Fibroblast of villous mesenchyme (primary cell): ENCODE results near the gene ACCSL. TPM values are rescaled to one million over a fixed set of nuclear protein-coding genes. Genes with fewer than 3 reads are reported as not detected.

Experiments
- DNase-seq: peaks from one replicate; pipeline ENCODE4 v3.0.0-alpha.2; 2010; ENCODE audit warnings: low read depth
- H3K4me3 ChIP-seq: 2 replicates; pipeline ENCODE4 v1.5.1; 2011; ENCODE audit warnings: low read depth, mild to moderate bottlenecking, low read length
- total RNA-seq: library from RNA; depleted of rRNA; stranded (reverse); fragments of >200 nt; gene quantifications from 2 replicates; pipeline ENCODE4 v1.2.3, GENCODE V29; 2012
- TF ChIP-seq, protein P1 (sequence below): IDR thresholded peaks from 2 replicates; pipeline ENCODE4 v1.5.1; 2012; ENCODE audit warnings: low read depth, mild to moderate bottlenecking, low read length; ENCODE audit not compliant: insufficient read depth

Gene ACCSL
- total RNA-seq, 1 donor: under 0.01 TPM

GRCh38 chr11:44097821-44098220, 50.0 kb downstream of the ACCSL start:
- DNase-seq: no peak
- no peak overlapping the region for H3K4me3 ChIP-seq
- TF ChIP-seq, protein P1, sequence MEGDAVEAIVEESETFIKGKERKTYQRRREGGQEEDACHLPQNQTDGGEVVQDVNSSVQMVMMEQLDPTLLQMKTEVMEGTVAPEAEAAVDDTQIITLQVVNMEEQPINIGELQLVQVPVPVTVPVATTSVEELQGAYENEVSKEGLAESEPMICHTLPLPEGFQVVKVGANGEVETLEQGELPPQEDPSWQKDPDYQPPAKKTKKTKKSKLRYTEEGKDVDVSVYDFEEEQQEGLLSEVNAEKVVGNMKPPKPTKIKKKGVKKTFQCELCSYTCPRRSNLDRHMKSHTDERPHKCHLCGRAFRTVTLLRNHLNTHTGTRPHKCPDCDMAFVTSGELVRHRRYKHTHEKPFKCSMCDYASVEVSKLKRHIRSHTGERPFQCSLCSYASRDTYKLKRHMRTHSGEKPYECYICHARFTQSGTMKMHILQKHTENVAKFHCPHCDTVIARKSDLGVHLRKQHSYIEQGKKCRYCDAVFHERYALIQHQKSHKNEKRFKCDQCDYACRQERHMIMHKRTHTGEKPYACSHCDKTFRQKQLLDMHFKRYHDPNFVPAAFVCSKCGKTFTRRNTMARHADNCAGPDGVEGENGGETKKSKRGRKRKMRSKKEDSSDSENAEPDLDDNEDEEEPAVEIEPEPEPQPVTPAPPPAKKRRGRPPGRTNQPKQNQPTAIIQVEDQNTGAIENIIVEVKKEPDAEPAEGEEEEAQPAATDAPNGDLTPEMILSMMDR: no peak

DNA sequence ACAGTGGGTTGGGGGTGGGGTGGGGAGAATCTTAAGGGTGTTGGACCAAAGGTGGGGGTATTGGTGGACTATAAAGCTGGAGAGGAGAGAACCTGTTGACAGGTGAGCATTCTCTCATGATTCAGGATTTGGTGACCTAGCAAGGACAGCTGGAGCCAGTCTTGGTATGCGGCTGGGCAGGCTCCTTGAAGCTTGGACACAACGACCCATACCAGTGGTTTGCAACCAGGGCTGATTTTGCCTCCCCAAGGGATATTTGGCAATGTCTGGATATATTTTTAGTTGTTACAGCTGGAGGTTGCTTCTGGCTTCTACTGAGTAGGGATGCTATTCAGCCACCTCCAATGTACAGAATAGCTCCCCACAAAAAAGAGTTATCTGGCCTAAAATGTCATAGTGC, 53.3 kb downstream of the ACCSL start:
- no peak for DNase-seq
- TF ChIP-seq, protein P1: no peak
- H3K4me3 ChIP-seq: no peak overlapping the region

DNA sequence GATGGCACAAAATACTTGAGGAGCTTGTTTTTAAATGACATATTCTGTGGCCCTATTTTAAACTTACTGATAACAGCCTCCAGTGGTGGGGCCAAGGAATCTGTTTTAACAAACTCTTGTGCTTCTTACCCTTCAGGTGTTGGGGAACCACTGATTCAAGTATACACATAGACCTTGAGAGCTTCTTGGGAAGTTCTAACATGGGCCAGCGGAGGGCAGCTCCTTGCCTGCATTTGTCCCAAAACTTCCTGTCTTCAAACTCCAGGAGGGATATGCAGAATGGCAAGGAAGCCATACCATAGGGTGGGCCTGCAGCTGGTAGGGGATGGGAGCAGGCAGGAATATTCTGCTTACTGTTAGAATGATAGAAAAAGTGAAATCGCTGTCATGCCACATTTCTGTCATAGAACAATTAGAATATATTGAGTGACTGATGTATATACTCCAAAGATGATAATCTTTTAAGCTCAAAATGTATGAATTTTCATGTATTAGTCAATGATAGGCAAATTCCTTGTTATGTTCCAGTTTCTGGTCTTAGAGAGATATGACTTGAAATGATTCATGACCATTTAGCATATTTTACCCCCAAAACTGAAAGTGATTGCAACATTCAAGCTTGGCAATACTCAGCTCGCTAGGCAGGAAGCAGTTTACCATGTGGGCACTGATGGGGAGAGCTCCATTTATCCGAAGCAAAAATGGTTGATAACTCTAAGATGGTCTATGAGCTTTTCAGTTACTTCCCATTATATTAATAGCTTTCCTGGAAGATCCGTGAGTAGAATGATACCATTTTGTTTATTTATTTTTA, 56.9 kb downstream of the ACCSL start:
- H3K4me3 ChIP-seq: no peak overlapping the region
- DNase-seq: no peak
- TF ChIP-seq, protein P1: peak; percentile 13

- no peak overlapping the region for H3K4me3 ChIP-seq
- TF ChIP-seq, protein P1: no peak
- no peak for DNase-seq
Observed at GRCh38 chr11:44108260-44108659, 60.5 kb downstream of the ACCSL start.

Other genes with a start within 250 kb of the ACCSL start
- 33.7 and 51.5 TPM in 2 replicates for gene ALKBH3, start 167.2 kb upstream of the ACCSL start, total RNA-seq
- 13.2 and 17.3 TPM in 2 replicates for gene C11orf96, start 105.3 kb upstream of the ACCSL start, total RNA-seq
- 12.6 and 18.6 TPM in 2 replicates for gene ACCS, start 18.3 kb downstream of the ACCSL start, total RNA-seq
- gene EXT2, start 47.7 kb downstream of the ACCSL start, total RNA-seq: 150 and 161 TPM in 2 replicates